ENCODE data around the gene ABCC10. TPM values are rescaled to one million over a fixed set of nuclear protein-coding genes. Genes with fewer than 3 reads are reported as not detected.
"Not testable (repeated sequence)": the region's sequence is repeated elsewhere in the genome, so short reads cannot be mapped to it uniquely, and the experiment has no call there.

ABCC10 gene
- total RNA-seq, 4 donors from 2014 or later = 0.59 to 35.5 (median 10.7) TPM

GRCh38 chr6:43401730-43402129 lies 25.6 kb upstream of the ABCC10 start:
- no peak overlapping the region for H3K27ac ChIP-seq
- H3K4me1 ChIP-seq = no peaks in the 10 kb centered on the region
- DNase-seq = no peak
- H3K36me3 ChIP-seq = no peaks in the 10 kb centered on the region
- H3K4me3 ChIP-seq = no peak overlapping the region
- intact Hi-C loops (cut with DNase I; ENCODE audit: low total_unique reads) = no loop called here
- H3K9me3 ChIP-seq = no peaks in the 10 kb centered on the region
- no peaks in the 10 kb centered on the region for H3K27me3 ChIP-seq
- TF ChIP-seq POLR2A (IDR thresholded peaks at IDR 0.05) = no peak
- no peak for TF ChIP-seq CTCF (IDR thresholded peaks at IDR 0.05)

GRCh38 chr6:43402820-43403219 lies 24.5 kb upstream of the ABCC10 start:
- no peaks in the 10 kb centered on the region for H3K9me3 ChIP-seq
- no peak for TF ChIP-seq POLR2A (IDR thresholded peaks at IDR 0.05)
- no peak for DNase-seq
- H3K4me3 ChIP-seq = no peak overlapping the region
- no peaks in the 10 kb centered on the region for H3K27me3 ChIP-seq
- no peak overlapping the region for H3K27ac ChIP-seq
- intact Hi-C loops (cut with DNase I; ENCODE audit: low total_unique reads) = no loop called here
- no peaks in the 10 kb centered on the region for H3K4me1 ChIP-seq
- no peaks in the 10 kb centered on the region for H3K36me3 ChIP-seq

GRCh38 chr6:43405354-43405753 lies 22.0 kb upstream of the ABCC10 start:
- no peak for DNase-seq
- no peaks in the 10 kb centered on the region for H3K4me1 ChIP-seq
- H3K27ac ChIP-seq = no peak overlapping the region
- no peak for TF ChIP-seq CTCF (IDR thresholded peaks at IDR 0.05)
- no peak for TF ChIP-seq POLR2A (IDR thresholded peaks at IDR 0.05)
- H3K27me3 ChIP-seq = no peaks in the 10 kb centered on the region
- no peaks in the 10 kb centered on the region for H3K36me3 ChIP-seq
- H3K4me3 ChIP-seq = no peak overlapping the region
- no peaks in the 10 kb centered on the region for H3K9me3 ChIP-seq
- intact Hi-C loops (cut with DNase I; ENCODE audit: low total_unique reads) = no loop called here

- intact Hi-C loops (cut with DNase I; ENCODE audit: low total_unique reads) = no loop called here
- Histone ChIP-seq H3K9me3 (no peaks in the 10 kb centered on the region), H3K27ac (no peak overlapping the region), H3K36me3 (no peaks in the 10 kb centered on the region), H3K4me3 (no peak overlapping the region), H3K4me1 (no peaks in the 10 kb centered on the region), H3K27me3 (no peaks in the 10 kb centered on the region)
- TF ChIP-seq POLR2A (IDR thresholded peaks at IDR 0.05) (no peak), CTCF (IDR thresholded peaks at IDR 0.05) (no peak)
- no peak for DNase-seq
Measured at GRCh38 chr6:43407296-43407695, 20.0 kb upstream of the ABCC10 start.

GRCh38 chr6:43408259-43408658 lies 19.1 kb upstream of the ABCC10 start:
- no peak overlapping the region for H3K4me3 ChIP-seq
- no peak for TF ChIP-seq CTCF (IDR thresholded peaks at IDR 0.05)
- no peak for TF ChIP-seq POLR2A (IDR thresholded peaks at IDR 0.05)
- H3K36me3 ChIP-seq = no peaks in the 10 kb centered on the region
- DNase-seq = no peak
- H3K27me3 ChIP-seq = no peaks in the 10 kb centered on the region
- no peaks in the 10 kb centered on the region for H3K9me3 ChIP-seq
- H3K4me1 ChIP-seq = no peaks in the 10 kb centered on the region
- intact Hi-C loops (cut with DNase I; ENCODE audit: low total_unique reads) = no loop called here
- no peak overlapping the region for H3K27ac ChIP-seq

GRCh38 chr6:43410776-43411175 lies 16.6 kb upstream of the ABCC10 start:
- intact Hi-C loops (cut with DNase I; ENCODE audit: low total_unique reads); DNase-seq; H3K36me3 ChIP-seq; H3K27ac ChIP-seq; H3K4me1 ChIP-seq; H3K4me3 ChIP-seq; H3K27me3 ChIP-seq; H3K9me3 ChIP-seq: not testable (repeated sequence)
